ENCODE results near the gene RGS6.

Gene RGS6

GRCh38 chr14:71942904-71943694, 10.9 kb downstream of the RGS6 start:
- H3K27ac ChIP-seq (ENCODE audit: low read depth, low read length): no peak overlapping the region
- H3K4me3 ChIP-seq (ENCODE audit: low read depth in 1 of 2, low read length in 2 of 2): no peak overlapping the region
- peaks cover 0 to 3% of the 10 kb centered on the region in 2 donors for H3K9me3 ChIP-seq (ENCODE audit: control insufficient read depth in 1 of 2, low read length in 2 of 2)
- no peaks in the 10 kb centered on the region for H3K4me1 ChIP-seq (ENCODE audit: control insufficient read depth in 1 of 2, insufficient read depth in 2 of 2, low read length in 2 of 2)
- no peaks in the 10 kb centered on the region for H3K27me3 ChIP-seq (ENCODE audit: control insufficient read depth in 1 of 2, insufficient read depth in 2 of 2, low read length in 2 of 2)
- H3K36me3 ChIP-seq (ENCODE audit: control insufficient read depth in 1 of 2, insufficient read depth in 2 of 2, low read length in 2 of 2): no peaks in the 10 kb centered on the region
- H3K9ac ChIP-seq (ENCODE audit: low read depth in 1 of 2, low read length in 2 of 2): no peak overlapping the region

- Histone ChIP-seq H3K4me1 (ENCODE audit: control insufficient read depth in 1 of 2, insufficient read depth in 2 of 2, low read length in 2 of 2) (no peaks in the 10 kb centered on the region), H3K9me3 (ENCODE audit: control insufficient read depth in 1 of 2, low read length in 2 of 2) (peaks cover 0 to 3% of the 10 kb centered on the region in 2 donors), H3K36me3 (ENCODE audit: control insufficient read depth in 1 of 2, insufficient read depth in 2 of 2, low read length in 2 of 2) (no peaks in the 10 kb centered on the region), H3K27ac (ENCODE audit: low read depth, low read length) (no peak overlapping the region), H3K4me3 (ENCODE audit: low read depth in 1 of 2, low read length in 2 of 2) (no peak overlapping the region), H3K9ac (ENCODE audit: low read depth in 1 of 2, low read length in 2 of 2) (no peak overlapping the region), H3K27me3 (ENCODE audit: control insufficient read depth in 1 of 2, insufficient read depth in 2 of 2, low read length in 2 of 2) (no peaks in the 10 kb centered on the region)
Measured at GRCh38 chr14:71943695-71944018, 11.4 kb downstream of the RGS6 start.

- Histone ChIP-seq H3K4me3 (ENCODE audit: low read depth in 1 of 2, low read length in 2 of 2) (no peak overlapping the region), H3K27me3 (ENCODE audit: control insufficient read depth in 1 of 2, insufficient read depth in 2 of 2, low read length in 2 of 2) (no peaks in the 10 kb centered on the region), H3K9me3 (ENCODE audit: control insufficient read depth in 1 of 2, low read length in 2 of 2) (no peaks in the 10 kb centered on the region), H3K4me1 (ENCODE audit: control insufficient read depth in 1 of 2, insufficient read depth in 2 of 2, low read length in 2 of 2) (no peaks in the 10 kb centered on the region), H3K27ac (ENCODE audit: low read depth, low read length) (no peak overlapping the region), H3K9ac (ENCODE audit: low read depth in 1 of 2, low read length in 2 of 2) (no peak overlapping the region), H3K36me3 (ENCODE audit: control insufficient read depth in 1 of 2, insufficient read depth in 2 of 2, low read length in 2 of 2) (no peaks in the 10 kb centered on the region)
Measured at GRCh38 chr14:71947947-71948500, 15.8 kb downstream of the RGS6 start.

GRCh38 chr14:71952381-71953363, 20.4 kb downstream of the RGS6 start:
- H3K4me1 ChIP-seq (ENCODE audit: control insufficient read depth in 1 of 2, insufficient read depth in 2 of 2, low read length in 2 of 2): no peaks in the 10 kb centered on the region
- no peak overlapping the region for H3K4me3 ChIP-seq (ENCODE audit: low read depth in 1 of 2, low read length in 2 of 2)
- no peaks in the 10 kb centered on the region for H3K27me3 ChIP-seq (ENCODE audit: control insufficient read depth in 1 of 2, insufficient read depth in 2 of 2, low read length in 2 of 2)
- H3K36me3 ChIP-seq (ENCODE audit: control insufficient read depth in 1 of 2, insufficient read depth in 2 of 2, low read length in 2 of 2): no peaks in the 10 kb centered on the region
- no peak overlapping the region for H3K27ac ChIP-seq (ENCODE audit: low read depth, low read length)
- no peaks in the 10 kb centered on the region for H3K9me3 ChIP-seq (ENCODE audit: control insufficient read depth in 1 of 2, low read length in 2 of 2)
- no peak overlapping the region for H3K9ac ChIP-seq (ENCODE audit: low read depth in 1 of 2, low read length in 2 of 2)

GRCh38 chr14:71956920-71957563, 24.8 kb downstream of the RGS6 start:
- H3K27ac ChIP-seq (ENCODE audit: low read depth, low read length): no peak overlapping the region
- no peak overlapping the region for H3K4me3 ChIP-seq (ENCODE audit: low read depth in 1 of 2, low read length in 2 of 2)
- no peaks in the 10 kb centered on the region for H3K4me1 ChIP-seq (ENCODE audit: control insufficient read depth in 1 of 2, insufficient read depth in 2 of 2, low read length in 2 of 2)
- H3K9me3 ChIP-seq (ENCODE audit: control insufficient read depth in 1 of 2, low read length in 2 of 2): no peaks in the 10 kb centered on the region
- no peak overlapping the region for H3K9ac ChIP-seq (ENCODE audit: low read depth in 1 of 2, low read length in 2 of 2)
- no peaks in the 10 kb centered on the region for H3K36me3 ChIP-seq (ENCODE audit: control insufficient read depth in 1 of 2, insufficient read depth in 2 of 2, low read length in 2 of 2)
- no peaks in the 10 kb centered on the region for H3K27me3 ChIP-seq (ENCODE audit: control insufficient read depth in 1 of 2, insufficient read depth in 2 of 2, low read length in 2 of 2)

GRCh38 chr14:71959055-71959454, 26.8 kb downstream of the RGS6 start:
- no peaks in the 10 kb centered on the region for H3K9me3 ChIP-seq (ENCODE audit: control insufficient read depth in 1 of 2, low read length in 2 of 2)
- no peak overlapping the region for H3K27ac ChIP-seq (ENCODE audit: low read depth, low read length)
- no peak overlapping the region for H3K9ac ChIP-seq (ENCODE audit: low read depth in 1 of 2, low read length in 2 of 2)
- H3K4me1 ChIP-seq (ENCODE audit: control insufficient read depth in 1 of 2, insufficient read depth in 2 of 2, low read length in 2 of 2): no peaks in the 10 kb centered on the region
- H3K36me3 ChIP-seq (ENCODE audit: control insufficient read depth in 1 of 2, insufficient read depth in 2 of 2, low read length in 2 of 2): no peaks in the 10 kb centered on the region
- H3K27me3 ChIP-seq (ENCODE audit: control insufficient read depth in 1 of 2, insufficient read depth in 2 of 2, low read length in 2 of 2): no peaks in the 10 kb centered on the region
- H3K4me3 ChIP-seq (ENCODE audit: low read depth in 1 of 2, low read length in 2 of 2): no peak overlapping the region

- no peaks in the 10 kb centered on the region for H3K27me3 ChIP-seq (ENCODE audit: control insufficient read depth in 1 of 2, insufficient read depth in 2 of 2, low read length in 2 of 2)
- no peaks in the 10 kb centered on the region for H3K36me3 ChIP-seq (ENCODE audit: control insufficient read depth in 1 of 2, insufficient read depth in 2 of 2, low read length in 2 of 2)
- H3K4me3 ChIP-seq (ENCODE audit: low read depth in 1 of 2, low read length in 2 of 2): no peak overlapping the region
- H3K4me1 ChIP-seq (ENCODE audit: control insufficient read depth in 1 of 2, insufficient read depth in 2 of 2, low read length in 2 of 2): no peaks in the 10 kb centered on the region
- H3K9me3 ChIP-seq (ENCODE audit: control insufficient read depth in 1 of 2, low read length in 2 of 2): no peaks in the 10 kb centered on the region
- H3K9ac ChIP-seq (ENCODE audit: low read depth in 1 of 2, low read length in 2 of 2): no peak overlapping the region
- H3K27ac ChIP-seq (ENCODE audit: low read depth, low read length): no peak overlapping the region
Measured at GRCh38 chr14:71960494-71961353, 28.5 kb downstream of the RGS6 start.

GRCh38 chr14:71961972-71962371, 29.7 kb downstream of the RGS6 start:
- Histone ChIP-seq H3K4me1 (ENCODE audit: control insufficient read depth in 1 of 2, insufficient read depth in 2 of 2, low read length in 2 of 2) (no peaks in the 10 kb centered on the region), H3K9ac (ENCODE audit: low read depth in 1 of 2, low read length in 2 of 2) (no peak overlapping the region), H3K4me3 (ENCODE audit: low read depth in 1 of 2, low read length in 2 of 2) (no peak overlapping the region), H3K27me3 (ENCODE audit: control insufficient read depth in 1 of 2, insufficient read depth in 2 of 2, low read length in 2 of 2) (no peaks in the 10 kb centered on the region), H3K27ac (ENCODE audit: low read depth, low read length) (no peak overlapping the region), H3K9me3 (ENCODE audit: control insufficient read depth in 1 of 2, low read length in 2 of 2) (no peaks in the 10 kb centered on the region), H3K36me3 (ENCODE audit: control insufficient read depth in 1 of 2, insufficient read depth in 2 of 2, low read length in 2 of 2) (no peaks in the 10 kb centered on the region)

- Histone ChIP-seq H3K4me1 (ENCODE audit: control insufficient read depth in 1 of 2, insufficient read depth in 2 of 2, low read length in 2 of 2) (no peaks in the 10 kb centered on the region), H3K36me3 (ENCODE audit: control insufficient read depth in 1 of 2, insufficient read depth in 2 of 2, low read length in 2 of 2) (no peaks in the 10 kb centered on the region), H3K9ac (ENCODE audit: low read depth in 1 of 2, low read length in 2 of 2) (no peak overlapping the region), H3K9me3 (ENCODE audit: control insufficient read depth in 1 of 2, low read length in 2 of 2) (peaks cover 0 to 3% of the 10 kb centered on the region in 2 donors), H3K4me3 (ENCODE audit: low read depth in 1 of 2, low read length in 2 of 2) (no peak overlapping the region), H3K27ac (ENCODE audit: low read depth, low read length) (no peak overlapping the region), H3K27me3 (ENCODE audit: control insufficient read depth in 1 of 2, insufficient read depth in 2 of 2, low read length in 2 of 2) (no peaks in the 10 kb centered on the region)
Measured at GRCh38 chr14:71964716-71965115, 32.5 kb downstream of the RGS6 start.

Measured in duodenal mucosa (tissue), 2 donors.